H1 (cell line): ENCODE measurements around the gene L3MBTL3. TPM values are rescaled to one million over a fixed set of nuclear protein-coding genes. Genes with fewer than 3 reads are reported as not detected.

Source experiments
- BRCA1 ChIP-seq: IDR thresholded peaks from 2 replicates; pipeline ENCODE4 v1.6.1; 2012; ENCODE audit warnings: low read depth, low read length, improper control_type of control experiment
- CEBPB ChIP-seq: IDR thresholded peaks from 2 replicates; pipeline ENCODE4 v1.6.1; 2012; ENCODE audit warnings: low read depth, low read length
- polyA plus RNA-seq, 7 experiments: library from polyadenylated mRNA; depleted of rRNA in 3 of 7; stranded (reverse) in 5 of 7; unstranded in 2 of 7; fragments of >200 nt in 5 of 7; fragments of 200-250 nt in 2 of 7; gene quantifications; 1 replicate in 5 of 7; 2 replicates in 1 of 7; 4 replicates in 1 of 7; pipeline versions ENCODE4 v1.2.1 to v1.2.3, GENCODE V29; 2011 to 2013; ENCODE audit warnings: missing spikeins in 2 of 7, mixed read lengths in 2 of 7
- total RNA-seq: library from RNA; stranded (reverse); fragmentation: NEBNext Ultra II Directional; extraction: Animal tissue kit (Norgen Biotek cat#: 25700); gene quantifications from 2 replicates; pipeline ENCODE4 v1.2.1, GENCODE V29; 2021

Gene L3MBTL3
- total and polyA plus RNA-seq, 2 of the 8 experiments (the other 6 are each of a cell fraction or from before 2014, with no cell fraction given) = 3.9 to 17.2 TPM

- TF ChIP-seq BRCA1 (no peak), CEBPB (no peak)
Observed at GRCh38 chr6:130019326-130020072, 1.1 kb downstream of the L3MBTL3 start (continued).
